Kasumi-1 (cell line): Measurements from ENCODE around the gene PNPLA2.

Experiments used
- DNase-seq, 2 experiments: peaks; one replicate each; lab custom pipeline; 2025; lab: John Stamatoyannopoulos, UW

The PNPLA2 gene

GRCh38 chr11:816433-816779 is 2.3 kb upstream of the PNPLA2 start:
- DNase-seq, result no peak

- DNase-seq, result peak; percentile 94 to 95
These were observed 616 bp downstream of the PNPLA2 start for GRCh38 chr11:819129-819931.

DNA sequence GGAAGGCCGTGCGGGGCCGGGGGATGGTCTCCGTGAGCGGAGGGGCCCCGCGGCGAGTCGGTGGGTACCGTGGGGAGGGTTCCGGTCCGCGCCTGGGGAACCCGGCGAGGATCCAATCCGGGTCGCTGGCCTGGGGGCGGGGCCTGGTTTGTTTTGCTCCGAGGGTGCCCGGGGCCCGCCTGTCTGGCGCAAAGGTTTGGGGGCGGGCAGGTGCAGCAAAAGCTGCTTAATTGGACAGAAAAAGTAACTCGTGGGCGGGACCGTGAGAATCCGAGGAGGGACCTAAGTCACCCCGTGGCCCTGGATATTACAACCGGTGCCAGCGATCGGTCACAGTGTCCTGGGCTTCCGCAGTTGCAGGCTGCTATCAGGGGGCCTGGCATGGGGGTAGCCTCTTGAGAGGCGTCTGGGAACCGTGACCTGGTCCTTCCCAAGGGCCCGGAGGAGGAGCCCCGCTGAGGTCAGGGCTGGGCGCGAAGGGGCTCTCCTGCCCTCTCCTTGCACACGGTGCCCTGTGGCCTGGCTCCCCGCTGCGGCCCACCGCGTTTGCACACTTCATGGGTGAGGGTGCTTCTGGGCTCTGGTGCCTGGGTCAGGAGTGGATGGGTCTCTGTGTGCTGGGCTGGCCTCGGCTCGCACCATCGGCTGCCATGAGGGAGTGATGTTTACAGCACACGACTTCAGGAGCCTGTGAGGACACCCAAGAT is 1.4 kb downstream of the PNPLA2 start:
- peak; percentile 96 for DNase-seq

DNA sequence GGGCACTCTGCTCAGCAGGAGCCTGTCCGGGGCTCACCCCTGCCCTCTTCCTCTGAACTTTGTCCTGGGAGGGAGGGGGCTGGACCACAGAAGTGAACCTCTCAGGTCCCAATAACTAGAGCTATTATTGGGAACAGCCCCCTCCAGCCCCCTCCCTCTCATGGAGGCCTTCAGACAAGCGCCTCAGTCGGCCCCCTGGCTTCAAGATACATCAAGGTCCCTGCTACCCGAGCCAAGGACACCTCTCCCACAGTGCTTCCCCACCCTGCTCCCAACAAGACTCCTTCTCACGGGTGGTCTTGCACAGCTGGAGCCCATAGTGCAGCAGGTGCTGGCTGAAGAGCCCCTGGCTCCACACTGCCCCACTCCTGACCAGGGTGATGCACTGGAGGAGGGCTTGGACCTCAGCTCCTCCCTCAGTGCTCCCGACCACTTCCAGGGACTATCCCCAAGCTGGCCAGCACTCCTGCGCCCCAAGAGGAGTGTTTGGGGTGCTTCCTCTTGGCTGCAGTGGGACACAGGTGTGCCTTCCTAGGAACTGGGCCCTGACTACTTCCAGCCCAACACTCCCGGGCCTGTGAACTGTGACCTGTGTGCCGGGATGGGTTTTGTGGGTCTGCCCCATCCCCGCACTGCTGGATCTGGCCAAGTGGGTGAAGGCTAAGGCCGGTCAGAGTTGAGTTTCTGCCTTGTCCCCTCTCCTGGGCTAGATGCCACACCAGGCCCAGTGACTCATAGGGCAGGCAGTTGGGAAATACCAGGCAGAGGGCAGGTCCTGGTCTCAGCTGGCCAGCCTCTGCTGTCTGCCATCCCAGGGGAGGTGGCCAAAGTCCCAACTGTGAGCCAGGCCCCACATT is 2.2 kb downstream of the PNPLA2 start:
- DNase-seq, result no peak

DNA sequence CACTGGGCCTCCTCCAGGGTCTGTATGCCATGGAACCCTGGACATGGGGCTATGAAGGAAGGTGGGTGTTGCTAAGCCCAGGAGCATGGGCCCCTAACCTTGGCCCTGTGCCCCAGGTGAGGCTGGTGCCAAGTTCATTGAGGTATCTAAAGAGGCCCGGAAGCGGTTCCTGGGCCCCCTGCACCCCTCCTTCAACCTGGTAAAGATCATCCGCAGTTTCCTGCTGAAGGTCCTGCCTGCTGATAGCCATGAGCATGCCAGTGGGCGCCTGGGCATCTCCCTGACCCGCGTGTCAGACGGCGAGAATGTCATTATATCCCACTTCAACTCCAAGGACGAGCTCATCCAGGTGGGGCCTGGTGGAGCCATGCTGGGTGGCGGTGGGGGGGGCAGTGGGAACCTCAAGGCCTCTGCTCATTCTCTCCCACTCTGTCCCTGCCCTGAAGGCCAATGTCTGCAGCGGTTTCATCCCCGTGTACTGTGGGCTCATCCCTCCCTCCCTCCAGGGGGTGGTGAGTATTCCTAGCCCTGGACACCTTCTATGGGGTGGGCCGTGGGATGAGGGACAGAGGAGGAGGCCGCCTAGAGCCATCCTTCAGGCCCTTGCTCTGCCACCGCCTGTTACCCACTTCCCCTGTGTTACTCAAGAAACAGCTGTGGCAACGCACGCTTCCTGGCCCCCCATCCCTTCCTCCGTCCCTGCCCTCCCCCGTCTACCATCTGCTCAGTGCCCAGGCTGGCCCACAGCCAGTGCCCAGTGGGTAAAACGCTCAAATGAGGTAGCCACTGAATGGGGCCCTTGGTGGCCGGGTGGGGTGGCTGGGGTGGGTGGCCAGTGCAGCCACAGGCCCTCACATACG is 3.0 kb downstream of the PNPLA2 start:
- peak; percentile 35 to 38 for DNase-seq

DNA sequence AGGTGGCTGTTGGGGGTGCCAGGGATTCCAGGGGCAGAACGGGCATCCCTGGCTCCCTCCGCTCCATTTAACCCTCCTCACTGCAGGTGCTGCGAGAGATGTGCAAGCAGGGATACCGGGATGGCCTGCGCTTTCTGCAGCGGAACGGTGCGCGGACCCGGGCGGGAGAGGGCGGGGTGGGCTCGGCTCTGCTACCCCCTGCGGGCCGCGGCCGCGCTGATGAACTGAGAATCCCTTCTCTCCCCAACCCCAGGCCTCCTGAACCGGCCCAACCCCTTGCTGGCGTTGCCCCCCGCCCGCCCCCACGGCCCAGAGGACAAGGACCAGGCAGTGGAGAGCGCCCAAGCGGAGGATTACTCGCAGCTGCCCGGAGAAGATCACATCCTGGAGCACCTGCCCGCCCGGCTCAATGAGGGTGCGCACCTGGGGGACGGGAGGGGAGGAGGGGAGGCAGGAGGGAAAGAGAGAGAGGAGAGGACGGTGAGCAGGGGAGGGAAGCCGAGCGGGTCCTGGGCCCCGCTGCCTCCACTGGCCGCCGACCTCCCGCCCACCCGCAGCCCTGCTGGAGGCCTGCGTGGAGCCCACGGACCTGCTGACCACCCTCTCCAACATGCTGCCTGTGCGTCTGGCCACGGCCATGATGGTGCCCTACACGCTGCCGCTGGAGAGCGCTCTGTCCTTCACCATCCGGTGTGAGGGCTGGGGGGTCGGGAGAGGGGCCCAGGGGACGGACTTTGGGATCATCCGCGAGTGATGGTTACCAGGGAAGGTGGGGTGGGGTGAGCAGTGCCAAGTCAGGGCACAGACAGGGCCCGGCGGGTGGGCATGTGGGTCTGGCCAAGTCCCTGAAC is 5.0 kb downstream of the PNPLA2 start:
- no peak for DNase-seq

DNA sequence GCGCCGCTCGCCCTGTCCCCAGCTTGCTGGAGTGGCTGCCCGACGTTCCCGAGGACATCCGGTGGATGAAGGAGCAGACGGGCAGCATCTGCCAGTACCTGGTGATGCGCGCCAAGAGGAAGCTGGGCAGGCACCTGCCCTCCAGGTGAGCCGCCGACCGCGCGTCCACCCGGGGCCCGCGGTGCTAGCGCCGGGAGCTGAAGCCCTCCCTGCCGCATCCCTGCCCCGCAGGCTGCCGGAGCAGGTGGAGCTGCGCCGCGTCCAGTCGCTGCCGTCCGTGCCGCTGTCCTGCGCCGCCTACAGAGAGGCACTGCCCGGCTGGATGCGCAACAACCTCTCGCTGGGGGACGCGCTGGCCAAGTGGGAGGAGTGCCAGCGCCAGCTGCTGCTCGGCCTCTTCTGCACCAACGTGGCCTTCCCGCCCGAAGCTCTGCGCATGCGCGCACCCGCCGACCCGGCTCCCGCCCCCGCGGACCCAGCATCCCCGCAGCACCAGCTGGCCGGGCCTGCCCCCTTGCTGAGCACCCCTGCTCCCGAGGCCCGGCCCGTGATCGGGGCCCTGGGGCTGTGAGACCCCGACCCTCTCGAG is 5.7 kb downstream of the PNPLA2 start:
- DNase-seq, result no peak

GRCh38 chr11:824942-825341 is 6.2 kb downstream of the PNPLA2 start:
- no peak for DNase-seq

DNA sequence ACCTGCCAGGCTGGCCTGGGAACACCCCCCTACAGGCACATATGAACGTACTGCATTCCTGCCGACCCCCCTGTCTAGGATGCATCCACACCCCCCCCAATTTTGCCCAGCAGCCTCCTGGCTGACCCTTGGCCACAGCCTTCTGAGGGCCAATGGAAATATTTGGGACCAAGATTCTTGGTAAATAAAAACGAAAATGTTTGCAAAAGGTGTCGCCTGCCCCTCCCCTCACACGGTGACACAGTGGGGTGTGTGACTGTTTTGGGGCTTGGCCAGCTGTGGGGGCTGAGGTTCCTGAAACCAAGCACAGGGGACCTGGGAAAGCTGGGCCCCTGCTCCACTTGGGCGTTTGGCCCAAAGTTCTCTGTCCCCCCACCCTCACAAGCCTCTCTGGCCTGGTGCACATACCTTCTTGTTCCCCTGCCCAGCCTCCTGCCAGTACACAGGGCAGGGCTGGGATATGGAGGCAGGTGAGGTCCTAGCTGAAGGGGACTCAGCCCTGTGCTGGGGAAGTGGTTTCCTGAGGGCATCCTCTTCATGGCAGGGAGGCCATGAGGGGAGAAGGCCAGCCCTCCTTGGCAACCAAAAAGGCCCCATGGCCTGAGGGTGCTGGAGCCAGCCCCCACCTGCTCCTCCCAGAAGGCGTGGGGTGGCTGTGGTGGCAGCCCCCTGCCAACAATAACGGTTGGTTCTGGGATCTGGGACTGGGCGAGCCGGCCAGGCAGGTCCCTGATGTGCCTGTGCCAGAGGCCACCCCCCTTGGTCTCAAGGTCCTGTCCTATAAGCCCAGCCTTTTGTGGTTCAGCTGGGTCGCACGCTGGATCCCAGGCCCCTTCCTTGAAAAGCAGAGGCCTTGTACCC is 6.9 kb downstream of the PNPLA2 start:
- DNase-seq, result no peak

- DNase-seq, result no peak
These were observed 7.5 kb downstream of the PNPLA2 start for GRCh38 chr11:826227-826621.

DNA sequence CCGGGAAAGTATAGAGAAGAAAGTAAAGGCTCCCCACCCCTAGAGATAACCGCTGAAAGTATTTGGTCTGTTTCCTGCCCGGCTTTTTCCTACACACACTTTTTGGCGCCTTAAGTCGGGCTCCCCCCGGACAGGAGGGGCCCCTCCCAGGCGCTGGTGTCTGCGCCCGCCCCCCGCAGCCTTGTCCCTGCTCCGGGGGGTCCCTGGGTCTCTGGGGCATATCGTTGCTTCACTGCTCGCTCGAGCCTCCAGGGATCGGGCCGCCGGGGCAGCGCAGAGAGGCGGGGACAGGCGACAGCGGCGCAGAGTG is 8.1 kb downstream of the PNPLA2 start:
- peak in 1 of 2 experiments; percentile 28 for DNase-seq

DNA sequence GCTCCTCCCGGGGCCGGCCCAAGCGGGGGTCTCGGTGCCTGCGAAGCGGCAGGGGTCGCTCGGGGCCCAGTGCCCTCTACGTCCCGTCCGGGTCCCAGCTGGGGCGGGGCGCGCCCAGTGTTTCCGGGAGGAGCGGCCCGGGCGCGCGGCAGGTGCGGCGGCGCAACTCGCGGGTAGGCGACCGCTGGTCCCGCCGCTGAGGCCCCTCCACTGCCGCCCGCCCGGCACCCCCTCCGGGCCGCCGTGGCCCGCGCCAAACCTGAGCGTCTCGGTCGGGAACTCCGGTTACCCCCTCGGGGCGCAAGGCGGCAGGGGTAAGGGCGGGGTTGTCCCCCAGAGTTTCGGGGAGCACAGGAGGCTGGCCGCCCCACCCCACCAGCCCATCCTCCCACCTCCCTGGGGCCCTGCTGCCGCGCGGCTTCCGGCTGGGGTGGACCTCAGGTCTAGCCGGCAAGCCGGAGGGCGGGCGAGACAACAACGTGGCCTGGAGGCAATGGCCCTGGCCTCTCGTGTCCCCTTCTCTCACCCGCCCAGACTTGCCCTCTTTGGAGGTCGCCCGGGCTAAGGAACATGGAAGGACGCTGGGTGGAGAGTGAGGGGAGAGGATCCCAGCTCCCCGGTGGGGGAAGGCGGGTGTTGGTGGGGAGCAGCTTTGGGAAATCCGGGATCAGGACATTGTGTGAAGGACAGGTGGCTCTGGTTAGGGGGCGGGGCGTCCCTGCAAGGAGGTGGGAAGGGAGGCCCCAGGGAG is 8.6 kb downstream of the PNPLA2 start:
- DNase-seq, result no peak

DNA sequence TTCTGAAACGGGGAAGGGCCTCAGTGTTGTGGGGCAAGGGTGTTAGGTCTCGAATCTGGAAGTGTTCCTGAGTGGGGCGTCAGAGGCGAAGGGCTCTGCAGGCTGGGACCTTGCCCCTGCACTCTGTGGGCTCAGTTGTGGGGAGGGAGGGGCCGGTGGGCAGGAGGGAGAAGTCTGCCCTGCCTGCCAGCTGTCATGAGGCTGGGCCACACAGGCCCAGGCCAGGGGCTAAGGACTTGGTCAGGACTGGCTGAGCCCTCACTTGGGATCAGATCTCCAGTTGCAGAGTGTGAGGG is 9.1 kb downstream of the PNPLA2 start, which contains the start of gene CRACR2B:
TSS of gene CRACR2B (plus strand) at position 23 of the 296 bp plus-strand sequence. CDS start 689 bp downstream, outside the sequence.
- DNase-seq, result no peak

- no peak for DNase-seq
These were observed 9.9 kb downstream of the PNPLA2 start for GRCh38 chr11:828506-829175.

DNA sequence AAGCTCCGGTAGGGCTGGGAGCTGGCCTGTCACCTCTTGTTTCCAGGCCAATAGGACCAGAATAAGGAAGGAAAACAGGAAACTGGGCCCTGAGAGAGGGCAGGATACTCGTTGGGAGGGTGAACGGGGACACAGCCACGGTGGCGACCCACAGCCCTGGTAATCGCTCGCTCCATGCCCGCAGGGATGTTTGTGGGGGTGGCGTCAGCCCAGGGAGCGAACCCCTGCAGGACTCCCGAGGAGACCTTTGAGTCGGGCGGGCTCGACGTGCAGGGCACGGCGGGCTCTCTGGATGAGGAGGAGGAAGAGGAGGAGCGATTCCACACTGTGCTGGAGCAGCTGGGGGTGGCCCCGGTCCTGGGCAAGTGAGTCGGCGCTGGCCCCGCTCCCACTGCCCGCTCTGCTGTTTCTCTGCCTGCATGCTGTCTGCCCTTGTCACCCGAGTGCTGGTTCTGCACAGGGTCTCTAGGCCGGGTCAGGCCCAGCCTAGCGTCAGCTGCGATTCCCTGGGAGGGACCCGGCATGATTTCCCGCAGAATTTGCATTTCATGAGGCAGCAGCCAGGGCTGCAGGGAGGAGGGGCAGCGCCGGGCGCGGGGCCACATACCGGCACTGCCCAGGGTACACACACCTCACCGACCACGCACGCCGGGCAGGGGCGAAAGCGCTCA is 10.6 kb downstream of the PNPLA2 start:
- DNase-seq, result no peak

- no peak for DNase-seq
These were observed 11.2 kb downstream of the PNPLA2 start for GRCh38 chr11:829847-830294.

DNA sequence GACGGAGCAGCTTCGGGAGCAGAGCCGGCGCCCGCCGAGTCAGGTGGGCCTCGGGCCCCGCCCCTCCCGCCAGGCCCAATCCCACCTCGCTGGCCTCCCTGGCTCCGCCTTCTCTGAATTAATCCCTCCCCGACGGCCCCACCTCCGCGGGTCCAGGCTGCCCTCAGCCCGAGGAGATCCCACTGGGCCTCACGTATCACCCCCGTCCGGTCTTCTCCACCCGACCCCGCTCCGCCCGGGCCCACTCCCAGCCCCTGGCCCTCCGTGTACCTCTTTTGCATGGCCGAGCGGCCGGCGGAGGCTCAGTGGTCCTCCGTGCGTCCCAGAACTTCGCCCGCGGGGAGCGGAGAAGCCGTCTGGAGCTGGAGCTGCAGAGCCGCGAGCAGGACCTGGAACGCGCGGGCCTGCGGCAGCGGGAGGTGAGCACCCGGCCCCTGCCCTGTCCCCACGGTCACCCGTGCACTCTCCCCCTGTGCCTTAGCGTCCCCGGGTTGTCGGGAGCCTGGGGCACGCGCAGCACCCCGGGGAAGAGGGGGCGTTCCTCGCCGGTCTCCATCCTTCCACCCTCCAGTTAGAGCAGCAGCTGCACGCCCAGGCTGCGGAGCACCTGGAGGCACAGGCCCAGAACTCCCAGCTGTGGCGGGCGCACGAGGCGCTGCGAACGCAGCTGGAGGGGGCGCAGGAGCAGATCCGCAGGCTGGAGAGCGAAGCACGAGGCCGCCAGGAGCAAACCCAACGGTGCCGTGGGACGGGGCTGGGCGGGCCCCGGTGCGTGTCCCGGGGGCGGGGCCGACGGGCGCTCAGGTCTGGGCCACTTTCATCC is 11.8 kb downstream of the PNPLA2 start:
- DNase-seq, result peak; percentile 66
